22Rv1 (cell line): ENCODE data around the gene CAPZA3.

Experiments
- H3K27ac ChIP-seq: fragments of 450-650 bp; 2 replicates; pipeline ENCODE4 v1.5.1; 2017
- CTCF ChIP-seq: fragments of 450-650 bp; IDR thresholded peaks from 2 replicates; pipeline ENCODE4 v1.5.1; 2017; ENCODE audit warnings: mild to moderate bottlenecking
- ZFX ChIP-seq: fragments of 450-650 bp; IDR thresholded peaks from 2 replicates; pipeline ENCODE4 v1.6.1; 2017; ENCODE audit warnings: antibody characterized with exemption, borderline replicate concordance

CAPZA3 gene

GRCh38 chr12:18706798-18707197, 31.1 kb upstream of the CAPZA3 start:
- TF ChIP-seq CTCF (no peak), ZFX (no peak)

GRCh38 chr12:18716236-18716635, 21.7 kb upstream of the CAPZA3 start:
- TF ChIP-seq CTCF, result 0 out of 2 replicates have a peak, but pooled peaks have one; percentile 7
- TF ChIP-seq ZFX, result no peak
- H3K27ac ChIP-seq, result no peak overlapping the region

More at GRCh38 chr12:18706798-18707197, 31.1 kb upstream of the CAPZA3 start:
- no peak overlapping the region for H3K27ac ChIP-seq

GRCh38 chr12:18718462-18718861, 19.5 kb upstream of the CAPZA3 start:
- TF ChIP-seq CTCF, result no peak
- no peak for TF ChIP-seq ZFX
- no peak overlapping the region for H3K27ac ChIP-seq

GRCh38 chr12:18719922-18720510, 17.9 kb upstream of the CAPZA3 start:
- TF ChIP-seq CTCF, result no peak
- TF ChIP-seq ZFX, result no peak
- H3K27ac ChIP-seq, result no peak overlapping the region

- TF ChIP-seq ZFX (no peak), CTCF (no peak)
- H3K27ac ChIP-seq, result no peak overlapping the region
Observed at GRCh38 chr12:18720690-18721089, 17.2 kb upstream of the CAPZA3 start.

- no peak overlapping the region for H3K27ac ChIP-seq
- no peak for TF ChIP-seq CTCF
- TF ChIP-seq ZFX, result no peak
Observed at GRCh38 chr12:18721452-18721851, 16.5 kb upstream of the CAPZA3 start.

- H3K27ac ChIP-seq, result no peak overlapping the region
- no peak for TF ChIP-seq ZFX
- TF ChIP-seq CTCF, result no peak
Observed at GRCh38 chr12:18723752-18724151, 14.2 kb upstream of the CAPZA3 start.
